ENCODE measurements around the gene CBLN3.

The CBLN3 gene

GRCh38 chr14:24438223-24439097, 9.0 kb upstream of the CBLN3 start:
- H3K4me3 ChIP-seq (ENCODE audit: low read depth in 1 of 2, low read length in 2 of 2): no peak overlapping the region
- peaks cover 49% of the 10 kb centered on the region for H3K4me1 ChIP-seq (ENCODE audit: insufficient read depth, low read length)
- H3K27me3 ChIP-seq (ENCODE audit: insufficient read depth, low read length, poor library complexity): no peaks in the 10 kb centered on the region
- H3K79me2 ChIP-seq (ENCODE audit: insufficient read depth, low read length): peaks cover 34% of the 10 kb centered on the region
- no peak overlapping the region for H3K4me2 ChIP-seq (ENCODE audit: insufficient read depth, low read length)
- no peak for ATAC-seq (ENCODE audit: insufficient read depth, low read depth)
- H3K9ac ChIP-seq (ENCODE audit: low read depth, low read length): no peak overlapping the region
- DNase-seq: no peak
- no peak overlapping the region for H2AFZ ChIP-seq (ENCODE audit: low read depth, low read length)
- TF ChIP-seq EZH2 (IDR thresholded peaks at IDR 0.05; ENCODE audit: borderline replicate concordance, low read depth, low read length, severe bottlenecking) (no peak), CTCF (IDR thresholded peaks at IDR 0.05; ENCODE audit: borderline replicate concordance, extremely low read depth, low read length, poor library complexity, severe bottlenecking) (no peak)
- H3K9me3 ChIP-seq (ENCODE audit: insufficient read depth, low read length, severe bottlenecking): no peaks in the 10 kb centered on the region
- peaks cover 71% of the 10 kb centered on the region for H3K36me3 ChIP-seq (ENCODE audit: insufficient read depth, low read length)
- no peak overlapping the region for H3K27ac ChIP-seq (ENCODE audit: low read length)
- peaks cover 14% of the 10 kb centered on the region; the same call in 1 of the 2 replicates for H4K20me1 ChIP-seq (ENCODE audit: insufficient read depth, low read length)

- Histone ChIP-seq H3K27ac (ENCODE audit: low read length) (peak overlapping the region; percentile 59; the same call in 1 of the 2 replicates), H4K20me1 (ENCODE audit: insufficient read depth, low read length) (peaks cover 18% of the 10 kb centered on the region; the same call in 1 of the 2 replicates), H3K4me1 (ENCODE audit: insufficient read depth, low read length) (peaks cover 45% of the 10 kb centered on the region), H3K36me3 (ENCODE audit: insufficient read depth, low read length) (peaks cover 79% of the 10 kb centered on the region), H2AFZ (ENCODE audit: low read depth, low read length) (no peak overlapping the region), H3K27me3 (ENCODE audit: insufficient read depth, low read length, poor library complexity) (no peaks in the 10 kb centered on the region), H3K4me3 (ENCODE audit: low read depth in 1 of 2, low read length in 2 of 2) (no peak overlapping the region), H3K9ac (ENCODE audit: low read depth, low read length) (no peak overlapping the region), H3K9me3 (ENCODE audit: insufficient read depth, low read length, severe bottlenecking) (no peaks in the 10 kb centered on the region), H3K4me2 (ENCODE audit: insufficient read depth, low read length) (no peak overlapping the region), H3K79me2 (ENCODE audit: insufficient read depth, low read length) (peaks cover 28% of the 10 kb centered on the region)
- no peak for DNase-seq
- ATAC-seq (ENCODE audit: insufficient read depth, low read depth): no peak
- TF ChIP-seq CTCF (IDR thresholded peaks at IDR 0.05; ENCODE audit: borderline replicate concordance, extremely low read depth, low read length, poor library complexity, severe bottlenecking) (no peak), EZH2 (IDR thresholded peaks at IDR 0.05; ENCODE audit: borderline replicate concordance, low read depth, low read length, severe bottlenecking) (no peak)
Observed at GRCh38 chr14:24437736-24438067, 8.2 kb upstream of the CBLN3 start.

GRCh38 chr14:24437020-24437735, 7.7 kb upstream of the CBLN3 start:
- ATAC-seq (ENCODE audit: insufficient read depth, low read depth): peak; percentile 61
- Histone ChIP-seq H3K79me2 (ENCODE audit: insufficient read depth, low read length) (peaks cover 28% of the 10 kb centered on the region), H3K27ac (ENCODE audit: low read length) (peak overlapping the region; percentile 59; the same call in 1 of the 2 replicates), H3K4me1 (ENCODE audit: insufficient read depth, low read length) (peaks cover 47% of the 10 kb centered on the region), H3K4me3 (ENCODE audit: low read depth in 1 of 2, low read length in 2 of 2) (no peak overlapping the region), H4K20me1 (ENCODE audit: insufficient read depth, low read length) (peaks cover 23% of the 10 kb centered on the region), H3K4me2 (ENCODE audit: insufficient read depth, low read length) (no peak overlapping the region), H2AFZ (ENCODE audit: low read depth, low read length) (no peak overlapping the region), H3K9ac (ENCODE audit: low read depth, low read length) (peak overlapping the region; percentile 7; the same call in 1 of the 2 replicates), H3K36me3 (ENCODE audit: insufficient read depth, low read length) (peaks cover 84% of the 10 kb centered on the region), H3K27me3 (ENCODE audit: insufficient read depth, low read length, poor library complexity) (no peaks in the 10 kb centered on the region), H3K9me3 (ENCODE audit: insufficient read depth, low read length, severe bottlenecking) (no peaks in the 10 kb centered on the region)
- peak; percentile 69 for DNase-seq
- no peak for TF ChIP-seq CTCF (IDR thresholded peaks at IDR 0.05; ENCODE audit: borderline replicate concordance, extremely low read depth, low read length, poor library complexity, severe bottlenecking)
- no peak for TF ChIP-seq EZH2 (IDR thresholded peaks at IDR 0.05; ENCODE audit: borderline replicate concordance, low read depth, low read length, severe bottlenecking)

All from DND-41 (cell line).